ENCODE results near the gene PHC3.

GRCh38 chr3:170128259-170128976 lies 53.1 kb downstream of the PHC3 start:
- TF ChIP-seq CTCF (IDR thresholded peaks at IDR 0.05) (no peak), POLR2AphosphoS5 (IDR thresholded peaks at IDR 0.05) (no peak), EP300 (IDR thresholded peaks at IDR 0.05) (no peak), POLR2A (IDR thresholded peaks at IDR 0.05) (no peak)
